CD4-positive, alpha-beta T cell treated with Interleukin-1 beta for 1 hour (primary cell): ENCODE results near the gene TRHDE.

ENCODE experiments used
- DNase-seq, 2 donors: peaks; one replicate each; pipeline ENCODE4 v3.0.0-alpha.2; 2020 to 2022

The TRHDE gene

GRCh38 chr12:72272091-72272661, at the start of gene TRHDE:
Gene TRHDE, plus strand, starts transcription at chr12:72272370. Its CDS starts 274 bp downstream, at chr12:72272644.
- DNase-seq = no peak

- no peak for DNase-seq
These were observed 45.7 kb upstream of the TRHDE start for GRCh38 chr12:72226510-72226909.

- no peak for DNase-seq
These were observed 43.7 kb upstream of the TRHDE start for GRCh38 chr12:72228424-72228823.

GRCh38 chr12:72230589-72230988, 41.6 kb upstream of the TRHDE start:
- DNase-seq = no peak

GRCh38 chr12:72234886-72235285, 37.3 kb upstream of the TRHDE start:
- no peak for DNase-seq

GRCh38 chr12:72236071-72236705, 36.0 kb upstream of the TRHDE start:
- no peak for DNase-seq

GRCh38 chr12:72241552-72241951, 30.6 kb upstream of the TRHDE start:
- DNase-seq = no peak

- DNase-seq = no peak
These were observed 29.2 kb upstream of the TRHDE start for GRCh38 chr12:72242946-72243345.

- DNase-seq = no peak
These were observed 25.8 kb upstream of the TRHDE start for GRCh38 chr12:72246370-72246769.

GRCh38 chr12:72250346-72250745, 21.8 kb upstream of the TRHDE start:
- DNase-seq = no peak

GRCh38 chr12:72256725-72257124, 15.4 kb upstream of the TRHDE start:
- no peak for DNase-seq

- no peak for DNase-seq
These were observed 10.3 kb upstream of the TRHDE start for GRCh38 chr12:72261885-72262284.

- no peak for DNase-seq
These were observed 7.5 kb upstream of the TRHDE start for GRCh38 chr12:72264548-72265175.

- no peak for DNase-seq
These were observed 4.2 kb upstream of the TRHDE start for GRCh38 chr12:72267974-72268373.

GRCh38 chr12:72268386-72268785, 3.8 kb upstream of the TRHDE start:
- DNase-seq = no peak

GRCh38 chr12:72269491-72269890, 2.7 kb upstream of the TRHDE start:
- no peak for DNase-seq

- no peak for DNase-seq
These were observed 1.9 kb upstream of the TRHDE start for GRCh38 chr12:72270246-72270645.

- DNase-seq = no peak
These were observed 1.2 kb upstream of the TRHDE start for GRCh38 chr12:72270961-72271360.

GRCh38 chr12:72271451-72272090, 599 bp upstream of the TRHDE start:
- no peak for DNase-seq

GRCh38 chr12:72272731-72273498, 745 bp downstream of the TRHDE start:
- no peak for DNase-seq

- DNase-seq = no peak
These were observed 1.3 kb downstream of the TRHDE start for GRCh38 chr12:72273499-72273837.

- no peak for DNase-seq
These were observed 1.7 kb downstream of the TRHDE start for GRCh38 chr12:72273851-72274351.

- no peak for DNase-seq
These were observed 2.8 kb downstream of the TRHDE start for GRCh38 chr12:72274931-72275330.
